Measurements from ENCODE around the gene HAP1.
"Not testable (repeated sequence)": the region's sequence is repeated elsewhere in the genome, so short reads cannot be mapped to it uniquely, and the experiment has no call there.

Gene HAP1

GRCh38 chr17:41688641-41689496 lies 45.6 kb downstream of the HAP1 start, which contains the start of gene EIF1:
EIF1 (plus strand) TSS chr17:41688885; CDS start chr17:41689039, 154 bp downstream.
- DNase-seq: peak; percentile 99

GRCh38 chr17:41687828-41688640 lies 46.4 kb downstream of the HAP1 start:
- DNase-seq: peak; percentile 85

- DNase-seq: no peak
These were observed 48.2 kb downstream of the HAP1 start for GRCh38 chr17:41686281-41686680.

GRCh38 chr17:41685753-41686152 lies 48.7 kb downstream of the HAP1 start:
- not testable (repeated sequence) for DNase-seq

GRCh38 chr17:41684035-41684434 lies 50.4 kb downstream of the HAP1 start:
- no peak for DNase-seq

GRCh38 chr17:41683441-41684007 lies 50.9 kb downstream of the HAP1 start:
- DNase-seq: no peak

- no peak for DNase-seq
These were observed 51.8 kb downstream of the HAP1 start for GRCh38 chr17:41682631-41683030.

GRCh38 chr17:41681776-41682175 lies 52.7 kb downstream of the HAP1 start:
- DNase-seq: no peak

- DNase-seq: no peak
These were observed 53.9 kb downstream of the HAP1 start for GRCh38 chr17:41680426-41681040.

GRCh38 chr17:41679740-41680425 lies 54.6 kb downstream of the HAP1 start:
- no peak for DNase-seq

- DNase-seq: peak; percentile 98
These were observed 55.3 kb downstream of the HAP1 start for GRCh38 chr17:41678907-41679739.

GRCh38 chr17:41678411-41678906 lies 56.0 kb downstream of the HAP1 start:
- DNase-seq: peak; percentile 95

- peak; percentile 53 for DNase-seq
These were observed 58.4 kb downstream of the HAP1 start for GRCh38 chr17:41676058-41676419.

GRCh38 chr17:41675157-41676057 lies 59.0 kb downstream of the HAP1 start:
- not testable (repeated sequence) for DNase-seq
